K562 (cell line): ENCODE results near the gene TMEM120B. TPM values are rescaled to one million over a fixed set of nuclear protein-coding genes. Genes with fewer than 3 reads are reported as not detected.

ENCODE experiments used
- BHLHE40 ChIP-seq: IDR thresholded peaks from 2 replicates; pipeline ENCODE4 v1.6.1; 2011; ENCODE audit warnings: low read length, improper control_type of control experiment
- CHD4 ChIP-seq: fragments of 200-600 bp; sonication (generic); IDR thresholded peaks from 3 replicates; pipeline ENCODE4 v1.6.1; 2012; ENCODE audit warnings: low read depth, mild to moderate bottlenecking, mixed read lengths, low read length, inconsistent platforms; ENCODE audit not compliant: insufficient read depth, insufficient replicate concordance, poor library complexity, severe bottlenecking
- CREB1 ChIP-seq, 2 experiments: sonication (generic) in 1 of 2; formaldehyde crosslinking in 1 of 2; IDR thresholded peaks; 2 replicates each; pipeline versions ENCODE4 v1.6.1 to v1.8.0; 2012 to 2022; ENCODE audit warnings: inconsistent platforms in 1 of 2, mild to moderate bottlenecking in 1 of 2, missing genetic modification reagents in 1 of 2, moderate library complexity in 1 of 2
- CREB3 ChIP-seq: fragments of 450-650 bp; conservative IDR thresholded peaks from 2 replicates; pipeline ENCODE4 v1.6.1; 2016; ENCODE audit warnings: missing genetic modification characterization, low read depth, mild to moderate bottlenecking, missing compliant biosample characterization, moderate library complexity
- CREBBP ChIP-seq: IDR thresholded peaks from one replicate; pipeline ENCODE4 v1.6.1; 2012; ENCODE audit warnings: low read depth, mild to moderate bottlenecking, control low read depth, inconsistent platforms, low read length
- ETV5 ChIP-seq: sonication (generic); formaldehyde crosslinking; IDR thresholded peaks from 2 replicates; pipeline ENCODE4 v1.4.0; 2020; ENCODE audit warnings: low read depth, mild to moderate bottlenecking, missing genetic modification reagents
- HDAC1 ChIP-seq, 2 experiments: fragments of 450-650 bp; IDR thresholded peaks; 2 replicates each; pipeline ENCODE4 v1.6.1; 2016 to 2017; ENCODE audit warnings: inconsistent platforms in 1 of 2, mild to moderate bottlenecking in 1 of 2, moderate library complexity in 1 of 2
- HEY1 ChIP-seq: fragments of 250-450 bp; sonication (Bioruptor Pico); IDR thresholded peaks from 2 replicates; pipeline ENCODE4 v1.5.0; 2020; ENCODE audit warnings: mild to moderate bottlenecking, moderate library complexity, borderline replicate concordance
- MCM3 ChIP-seq: fragments of 450-650 bp; IDR thresholded peaks from 2 replicates; pipeline ENCODE4 v1.6.1; 2016
- SMARCE1 ChIP-seq: fragments of 450-650 bp; IDR thresholded peaks from 2 replicates; pipeline ENCODE4 v1.7.1; 2016; ENCODE audit warnings: mild to moderate bottlenecking
- TBP ChIP-seq: optimal IDR thresholded peaks from 2 replicates; pipeline ENCODE3; 2011; ENCODE audit warnings: low read depth, low read length, improper control_type of control experiment
- TRIM28 ChIP-seq: fragments of 450-650 bp; IDR thresholded peaks from 2 replicates; pipeline ENCODE4 v1.6.1; 2017
- ZBTB17 ChIP-seq: fragments of 450-650 bp; formaldehyde crosslinking; IDR thresholded peaks from 2 replicates; pipeline ENCODE4 v1.4.0; 2020; ENCODE audit warnings: mild to moderate bottlenecking
- ZNF511 ChIP-seq: sonication (generic); formaldehyde crosslinking; IDR thresholded peaks from 2 replicates; pipeline ENCODE4 v1.8.0; 2022; ENCODE audit warnings: mild to moderate bottlenecking, missing genetic modification reagents
- ZSCAN29 ChIP-seq: fragments of 450-650 bp; IDR thresholded peaks from 2 replicates; pipeline ENCODE4 v1.6.1; 2017
- polyA plus RNA-seq, 8 experiments: library from polyadenylated mRNA; depleted of rRNA in 4 of 8; stranded (reverse) in 5 of 8; unstranded in 3 of 8; fragments of >200 nt; fragmentation: Nextera tagmentation in 2 of 8; fragmentation: Illumina TruSeq in 1 of 8; extraction: Ambion mirVana in 2 of 8; extraction: Trizol in 1 of 8; gene quantifications; 2 replicates each; pipeline versions ENCODE4 v1.2.1 to v1.2.3, GENCODE V29; 2011 to 2014; ENCODE audit warnings: inconsistent platforms in 1 of 8, missing spikeins in 1 of 8
- total RNA-seq, 7 experiments: library from RNA; depleted of rRNA in 6 of 7; stranded (reverse); fragments of >200 nt in 6 of 7; fragmentation: Illumina TruSeq in 2 of 7; extraction: Trizol in 2 of 7; gene quantifications; 2 replicates each; pipeline versions ENCODE4 v1.2.1 to v1.2.3, GENCODE V29; 2011 to 2021; ENCODE audit warnings: low replicate concordance in 1 of 7
- TF ChIP-seq, protein P1 (sequence below): fragments of 450-650 bp; conservative IDR thresholded peaks from 2 replicates; pipeline ENCODE4 v1.6.1; 2016; ENCODE audit warnings: missing genetic modification characterization, low read depth, mild to moderate bottlenecking, control low read depth, missing compliant biosample characterization
- TF ChIP-seq, protein P2 (sequence below): fragments of 450-650 bp; IDR thresholded peaks from 2 replicates; pipeline ENCODE4 v1.6.1; 2016; ENCODE audit warnings: low read depth, mild to moderate bottlenecking, moderate library complexity
- TF ChIP-seq, protein P3 (sequence below): fragments of 250-450 bp; sonication (Bioruptor Pico); IDR thresholded peaks from 2 replicates; pipeline ENCODE4 v1.5.0; 2022; ENCODE audit warnings: mild to moderate bottlenecking
- TF ChIP-seq, protein P4 (sequence below): fragments of 200-800 bp; sonication (Bioruptor generic); IDR thresholded peaks from 2 replicates; pipeline ENCODE4 v1.6.1; 2017; ENCODE audit warnings: missing genetic modification characterization, missing compliant biosample characterization

Gene TMEM120B
- total and polyA plus RNA-seq, 9 of the 15 experiments (the other 6 are each of a cell fraction or from before 2014, with no cell fraction given), result 1.7 to 18.6 (median 7.4) TPM

- TF ChIP-seq CREB1 (IDR thresholded peaks at IDR 0.05) (no peak; the same call in 1 of the 2 replicates), CREB1 (CRISPR knock-in tag; IDR thresholded peaks at IDR 0.05) (peak; percentile 45; the same call in 1 of the 2 replicates), BHLHE40 (peak; percentile 10; the same call in 1 of the 2 replicates), ZBTB17 (CRISPR knock-in tag) (peak; percentile 98), ETV5 (CRISPR knock-in tag) (peak; percentile 79; the same call in 1 of the 2 replicates), CREBBP (no peak), TBP (peak; percentile 98), ZNF511 (CRISPR knock-in tag) (peak; percentile 61; the same call in 1 of the 2 replicates), HEY1 (no peak), CHD4 (no peak), TRIM28 (peak; percentile 11; the same call in 1 of the 2 replicates), ZSCAN29 (0 out of 2 replicates have a peak, but pooled peaks have one; percentile 12), HDAC1 (IDR thresholded peaks at IDR 0.05) (peak in 1 of 2 experiments; percentile 31; a peak in 1 of 4 replicates), MCM3 (no peak), SMARCE1 (peak; percentile 56; the same call in 1 of the 2 replicates), CREB3 (tag) (peak; percentile 68; the same call in 1 of the 2 replicates)
- TF ChIP-seq, protein P1, sequence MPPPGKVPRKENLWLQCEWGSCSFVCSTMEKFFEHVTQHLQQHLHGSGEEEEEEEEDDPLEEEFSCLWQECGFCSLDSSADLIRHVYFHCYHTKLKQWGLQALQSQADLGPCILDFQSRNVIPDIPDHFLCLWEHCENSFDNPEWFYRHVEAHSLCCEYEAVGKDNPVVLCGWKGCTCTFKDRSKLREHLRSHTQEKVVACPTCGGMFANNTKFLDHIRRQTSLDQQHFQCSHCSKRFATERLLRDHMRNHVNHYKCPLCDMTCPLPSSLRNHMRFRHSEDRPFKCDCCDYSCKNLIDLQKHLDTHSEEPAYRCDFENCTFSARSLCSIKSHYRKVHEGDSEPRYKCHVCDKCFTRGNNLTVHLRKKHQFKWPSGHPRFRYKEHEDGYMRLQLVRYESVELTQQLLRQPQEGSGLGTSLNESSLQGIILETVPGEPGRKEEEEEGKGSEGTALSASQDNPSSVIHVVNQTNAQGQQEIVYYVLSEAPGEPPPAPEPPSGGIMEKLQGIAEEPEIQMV, result 0 out of 2 replicates have a peak, but pooled peaks have one; percentile 17
- TF ChIP-seq, protein P2, sequence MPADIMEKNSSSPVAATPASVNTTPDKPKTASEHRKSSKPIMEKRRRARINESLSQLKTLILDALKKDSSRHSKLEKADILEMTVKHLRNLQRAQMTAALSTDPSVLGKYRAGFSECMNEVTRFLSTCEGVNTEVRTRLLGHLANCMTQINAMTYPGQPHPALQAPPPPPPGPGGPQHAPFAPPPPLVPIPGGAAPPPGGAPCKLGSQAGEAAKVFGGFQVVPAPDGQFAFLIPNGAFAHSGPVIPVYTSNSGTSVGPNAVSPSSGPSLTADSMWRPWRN, result no peak
- TF ChIP-seq, protein P3, sequence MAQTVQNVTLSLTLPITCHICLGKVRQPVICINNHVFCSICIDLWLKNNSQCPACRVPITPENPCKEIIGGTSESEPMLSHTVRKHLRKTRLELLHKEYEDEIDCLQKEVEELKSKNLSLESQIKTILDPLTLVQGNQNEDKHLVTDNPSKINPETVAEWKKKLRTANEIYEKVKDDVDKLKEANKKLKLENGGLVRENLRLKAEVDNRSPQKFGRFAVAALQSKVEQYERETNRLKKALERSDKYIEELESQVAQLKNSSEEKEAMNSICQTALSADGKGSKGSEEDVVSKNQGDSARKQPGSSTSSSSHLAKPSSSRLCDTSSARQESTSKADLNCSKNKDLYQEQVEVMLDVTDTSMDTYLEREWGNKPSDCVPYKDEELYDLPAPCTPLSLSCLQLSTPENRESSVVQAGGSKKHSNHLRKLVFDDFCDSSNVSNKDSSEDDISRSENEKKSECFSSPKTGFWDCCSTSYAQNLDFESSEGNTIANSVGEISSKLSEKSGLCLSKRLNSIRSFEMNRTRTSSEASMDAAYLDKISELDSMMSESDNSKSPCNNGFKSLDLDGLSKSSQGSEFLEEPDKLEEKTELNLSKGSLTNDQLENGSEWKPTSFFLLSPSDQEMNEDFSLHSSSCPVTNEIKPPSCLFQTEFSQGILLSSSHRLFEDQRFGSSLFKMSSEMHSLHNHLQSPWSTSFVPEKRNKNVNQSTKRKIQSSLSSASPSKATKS (CRISPR knock-in tag), result no peak
- TF ChIP-seq, protein P4, sequence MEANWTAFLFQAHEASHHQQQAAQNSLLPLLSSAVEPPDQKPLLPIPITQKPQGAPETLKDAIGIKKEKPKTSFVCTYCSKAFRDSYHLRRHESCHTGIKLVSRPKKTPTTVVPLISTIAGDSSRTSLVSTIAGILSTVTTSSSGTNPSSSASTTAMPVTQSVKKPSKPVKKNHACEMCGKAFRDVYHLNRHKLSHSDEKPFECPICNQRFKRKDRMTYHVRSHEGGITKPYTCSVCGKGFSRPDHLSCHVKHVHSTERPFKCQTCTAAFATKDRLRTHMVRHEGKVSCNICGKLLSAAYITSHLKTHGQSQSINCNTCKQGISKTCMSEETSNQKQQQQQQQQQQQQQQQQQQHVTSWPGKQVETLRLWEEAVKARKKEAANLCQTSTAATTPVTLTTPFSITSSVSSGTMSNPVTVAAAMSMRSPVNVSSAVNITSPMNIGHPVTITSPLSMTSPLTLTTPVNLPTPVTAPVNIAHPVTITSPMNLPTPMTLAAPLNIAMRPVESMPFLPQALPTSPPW (CRISPR knock-in tag), result peak; percentile 93
These were observed 90.5 kb downstream of the TMEM120B start (continued) for GRCh38 chr12:121802843-121803698.
